Activated CD8-positive, alpha-beta memory T cell treated with anti-CD3 and anti-CD28 coated beads for 4 hours (primary cell): ENCODE measurements around the gene CKLF.
"Not testable (repeated sequence)": the region's sequence is repeated elsewhere in the genome, so short reads cannot be mapped to it uniquely, and the experiment has no call there.

Source experiments
- DNase-seq, 2 donors: peaks; one replicate each; pipeline ENCODE4 v3.0.0-alpha.2; 2020; ENCODE audit warnings: low read depth in 2 of 2

Gene CKLF

GRCh38 chr16:66568355-66568754 lies 16.0 kb downstream of the CKLF start:
- DNase-seq = no peak

- no peak for DNase-seq
Observed at GRCh38 chr16:66569131-66569530, 16.8 kb downstream of the CKLF start.

- DNase-seq = no peak
Observed at GRCh38 chr16:66569827-66570405, 17.5 kb downstream of the CKLF start.

GRCh38 chr16:66572356-66572755 lies 20.0 kb downstream of the CKLF start:
- no peak for DNase-seq

GRCh38 chr16:66574081-66574480 lies 21.7 kb downstream of the CKLF start:
- DNase-seq = no peak

- DNase-seq = no peak
Observed at GRCh38 chr16:66574531-66574930, 22.2 kb downstream of the CKLF start.

GRCh38 chr16:66575060-66575459 lies 22.7 kb downstream of the CKLF start:
- DNase-seq = no peak

GRCh38 chr16:66576296-66576695 lies 23.9 kb downstream of the CKLF start:
- DNase-seq = no peak

- DNase-seq = no peak
Observed at GRCh38 chr16:66578651-66579531, 26.5 kb downstream of the CKLF start, which contains the start of gene CMTM2. TSS of gene CMTM2 (plus strand) at chr16:66579463. CDS start at chr16:66579608, 145 bp downstream.

GRCh38 chr16:66580605-66581209 lies 28.3 kb downstream of the CKLF start:
- DNase-seq = no peak

GRCh38 chr16:66581246-66581952 lies 29.0 kb downstream of the CKLF start:
- DNase-seq = no peak

GRCh38 chr16:66585481-66586239 lies 33.3 kb downstream of the CKLF start:
- no peak for DNase-seq

- no peak for DNase-seq
Observed at GRCh38 chr16:66587881-66588600, 35.7 kb downstream of the CKLF start.

GRCh38 chr16:66588981-66589713 lies 36.8 kb downstream of the CKLF start:
- peak; percentile 39 to 44 for DNase-seq

GRCh38 chr16:66590322-66590721 lies 37.9 kb downstream of the CKLF start:
- no peak for DNase-seq

GRCh38 chr16:66591018-66591417 lies 38.6 kb downstream of the CKLF start:
- no peak for DNase-seq

GRCh38 chr16:66592241-66592640 lies 39.9 kb downstream of the CKLF start:
- DNase-seq = no peak

- DNase-seq = no peak
Observed at GRCh38 chr16:66592814-66593213, 40.4 kb downstream of the CKLF start.

GRCh38 chr16:66594739-66595138 lies 42.4 kb downstream of the CKLF start:
- no peak for DNase-seq

GRCh38 chr16:66596559-66596958 lies 44.2 kb downstream of the CKLF start:
- DNase-seq = not testable (repeated sequence)
